ENCODE data around the gene NTM.

Gene NTM

DNA sequence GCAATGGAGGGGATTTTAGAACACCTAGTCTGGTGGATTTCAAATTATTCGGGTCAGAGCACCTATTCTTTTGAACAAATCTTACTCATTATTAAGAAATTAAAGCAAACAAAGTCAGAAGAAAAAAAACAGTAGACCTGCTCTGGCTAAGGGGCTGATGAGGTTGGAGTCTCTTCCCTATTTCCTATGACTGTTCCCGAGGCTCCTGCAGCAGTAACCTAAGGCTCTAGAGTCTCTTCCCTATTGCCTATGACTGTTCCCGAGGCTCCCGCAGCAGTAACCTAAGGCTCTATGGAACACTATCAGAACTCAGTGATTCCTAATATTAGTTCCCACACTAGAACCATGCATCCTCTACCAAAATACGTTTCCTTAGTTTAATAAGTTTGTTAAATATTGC, 607.9 kb downstream of the NTM start:
- Histone ChIP-seq H3K4me1 (ENCODE audit: control insufficient read depth, low read length) (no peaks in the 10 kb centered on the region), H3F3A (ENCODE audit: control insufficient read depth, insufficient read depth) (no peaks in the 10 kb centered on the region), H4K20me1 (ENCODE audit: control insufficient read depth, insufficient read depth, low read depth, low read length) (no peaks in the 10 kb centered on the region), H3K36me3 (ENCODE audit: control insufficient read depth, low read length) (no peaks in the 10 kb centered on the region), H3K27me3 (ENCODE audit: control insufficient read depth, low read length) (no peaks in the 10 kb centered on the region), H3K4me3 (ENCODE audit: low read length) (no peak overlapping the region), H3K9me3 (ENCODE audit: control insufficient read depth, insufficient read depth, low read length) (no peaks in the 10 kb centered on the region), H3K79me2 (ENCODE audit: control insufficient read depth, low read length) (no peaks in the 10 kb centered on the region), H3K9me2 (replicated peaks; ENCODE audit: control insufficient read depth, low read length) (no peaks in the 10 kb centered on the region), H3K4me2 (ENCODE audit: low read length) (no peak overlapping the region), H3K27ac (ENCODE audit: low read depth, low read length) (no peak overlapping the region)
- TF ChIP-seq CTCF (IDR thresholded peaks at IDR 0.05; ENCODE audit: low read depth, low read length, poor library complexity, severe bottlenecking) = no peak
- no peak for TF ChIP-seq EZH2phosphoT487 (IDR thresholded peaks at IDR 0.05; ENCODE audit: borderline replicate concordance, low read length)

DNA sequence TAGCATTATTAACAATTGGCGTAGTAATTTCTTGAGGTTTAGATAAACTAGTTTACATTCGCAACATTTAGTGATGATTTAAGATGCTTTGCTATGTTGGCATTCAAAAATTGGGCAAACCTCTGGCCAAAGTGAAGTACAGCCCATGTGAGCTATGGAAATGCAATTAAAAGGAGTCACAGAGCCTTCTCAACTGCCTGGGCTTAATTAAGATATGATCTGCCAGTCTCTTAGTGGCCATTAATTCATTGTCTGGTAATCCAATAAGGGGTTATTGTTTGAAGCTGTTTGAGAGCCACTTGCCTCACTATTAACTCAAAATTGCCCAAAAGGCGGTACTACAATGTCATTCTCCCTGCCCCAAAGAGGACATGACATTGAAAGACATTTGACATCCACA, 608.9 kb downstream of the NTM start:
- Histone ChIP-seq H3K4me2 (ENCODE audit: low read length) (no peak overlapping the region), H4K20me1 (ENCODE audit: control insufficient read depth, insufficient read depth, low read depth, low read length) (no peaks in the 10 kb centered on the region), H3K4me1 (ENCODE audit: control insufficient read depth, low read length) (no peaks in the 10 kb centered on the region), H3K27me3 (ENCODE audit: control insufficient read depth, low read length) (no peaks in the 10 kb centered on the region), H3K9me3 (ENCODE audit: control insufficient read depth, insufficient read depth, low read length) (no peaks in the 10 kb centered on the region), H3K9me2 (replicated peaks; ENCODE audit: control insufficient read depth, low read length) (no peaks in the 10 kb centered on the region), H3K4me3 (ENCODE audit: low read length) (no peak overlapping the region), H3K36me3 (ENCODE audit: control insufficient read depth, low read length) (no peaks in the 10 kb centered on the region), H3K79me2 (ENCODE audit: control insufficient read depth, low read length) (no peaks in the 10 kb centered on the region), H3K27ac (ENCODE audit: low read depth, low read length) (no peak overlapping the region), H3F3A (ENCODE audit: control insufficient read depth, insufficient read depth) (no peaks in the 10 kb centered on the region)
- no peak for TF ChIP-seq CTCF (IDR thresholded peaks at IDR 0.05; ENCODE audit: low read depth, low read length, poor library complexity, severe bottlenecking)
- TF ChIP-seq EZH2phosphoT487 (IDR thresholded peaks at IDR 0.05; ENCODE audit: borderline replicate concordance, low read length) = no peak

GRCh38 chr11:131980199-131980598, 609.8 kb downstream of the NTM start:
- Histone ChIP-seq H3K79me2 (ENCODE audit: control insufficient read depth, low read length) (no peaks in the 10 kb centered on the region), H3K9me2 (replicated peaks; ENCODE audit: control insufficient read depth, low read length) (no peaks in the 10 kb centered on the region), H3K4me3 (ENCODE audit: low read length) (no peak overlapping the region), H4K20me1 (ENCODE audit: control insufficient read depth, insufficient read depth, low read depth, low read length) (no peaks in the 10 kb centered on the region), H3K9me3 (ENCODE audit: control insufficient read depth, insufficient read depth, low read length) (no peaks in the 10 kb centered on the region), H3F3A (ENCODE audit: control insufficient read depth, insufficient read depth) (no peaks in the 10 kb centered on the region), H3K27me3 (ENCODE audit: control insufficient read depth, low read length) (no peaks in the 10 kb centered on the region), H3K27ac (ENCODE audit: low read depth, low read length) (no peak overlapping the region), H3K4me2 (ENCODE audit: low read length) (no peak overlapping the region), H3K36me3 (ENCODE audit: control insufficient read depth, low read length) (no peaks in the 10 kb centered on the region), H3K4me1 (ENCODE audit: control insufficient read depth, low read length) (no peaks in the 10 kb centered on the region)
- TF ChIP-seq CTCF (IDR thresholded peaks at IDR 0.05; ENCODE audit: low read depth, low read length, poor library complexity, severe bottlenecking) = no peak
- no peak for TF ChIP-seq EZH2phosphoT487 (IDR thresholded peaks at IDR 0.05; ENCODE audit: borderline replicate concordance, low read length)
